Effector CD4-positive, alpha-beta T cell (primary cell): ENCODE measurements around the gene LCTL. TPM values are rescaled to one million over a fixed set of nuclear protein-coding genes. Genes with fewer than 3 reads are reported as not detected.
A peak's percentile ranks its signal among the peaks of the same experiment; 100 is the strongest.

Experiments used
- DNase-seq: peaks from one replicate; pipeline ENCODE4 v3.0.0-alpha.2; 2020
- total RNA-seq: gene quantifications from one replicate; lab custom pipeline; 2026; lab: John Stamatoyannopoulos, UW

LCTL gene, protein sequence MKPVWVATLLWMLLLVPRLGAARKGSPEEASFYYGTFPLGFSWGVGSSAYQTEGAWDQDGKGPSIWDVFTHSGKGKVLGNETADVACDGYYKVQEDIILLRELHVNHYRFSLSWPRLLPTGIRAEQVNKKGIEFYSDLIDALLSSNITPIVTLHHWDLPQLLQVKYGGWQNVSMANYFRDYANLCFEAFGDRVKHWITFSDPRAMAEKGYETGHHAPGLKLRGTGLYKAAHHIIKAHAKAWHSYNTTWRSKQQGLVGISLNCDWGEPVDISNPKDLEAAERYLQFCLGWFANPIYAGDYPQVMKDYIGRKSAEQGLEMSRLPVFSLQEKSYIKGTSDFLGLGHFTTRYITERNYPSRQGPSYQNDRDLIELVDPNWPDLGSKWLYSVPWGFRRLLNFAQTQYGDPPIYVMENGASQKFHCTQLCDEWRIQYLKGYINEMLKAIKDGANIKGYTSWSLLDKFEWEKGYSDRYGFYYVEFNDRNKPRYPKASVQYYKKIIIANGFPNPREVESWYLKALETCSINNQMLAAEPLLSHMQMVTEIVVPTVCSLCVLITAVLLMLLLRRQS
- total RNA-seq, result not detected

DNA sequence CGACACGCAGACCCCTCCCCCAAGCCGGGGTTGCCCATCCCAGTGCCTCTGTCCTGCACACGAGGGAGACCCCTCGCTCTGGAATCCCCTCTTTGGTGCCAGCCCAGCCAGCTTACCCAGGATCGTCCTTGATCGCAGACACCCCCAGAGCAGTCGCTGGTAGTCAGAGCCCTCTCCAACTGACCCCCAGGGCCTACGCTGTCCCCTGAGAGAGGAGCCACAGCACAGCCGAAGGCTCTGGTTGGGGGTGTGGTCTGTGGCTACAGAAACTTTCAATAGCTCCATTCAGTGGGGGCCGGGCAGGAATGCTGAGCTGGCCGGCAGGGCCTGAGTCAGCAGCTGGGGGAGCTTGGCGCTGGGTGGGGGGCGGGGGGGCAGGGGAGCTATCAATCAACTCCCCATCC lies at the start of gene LCTL:
TSS of gene LCTL (minus strand) at position 258 of the 404 bp plus-strand sequence. CDS start 633 bp downstream, outside the sequence.
- no peak for DNase-seq

DNA sequence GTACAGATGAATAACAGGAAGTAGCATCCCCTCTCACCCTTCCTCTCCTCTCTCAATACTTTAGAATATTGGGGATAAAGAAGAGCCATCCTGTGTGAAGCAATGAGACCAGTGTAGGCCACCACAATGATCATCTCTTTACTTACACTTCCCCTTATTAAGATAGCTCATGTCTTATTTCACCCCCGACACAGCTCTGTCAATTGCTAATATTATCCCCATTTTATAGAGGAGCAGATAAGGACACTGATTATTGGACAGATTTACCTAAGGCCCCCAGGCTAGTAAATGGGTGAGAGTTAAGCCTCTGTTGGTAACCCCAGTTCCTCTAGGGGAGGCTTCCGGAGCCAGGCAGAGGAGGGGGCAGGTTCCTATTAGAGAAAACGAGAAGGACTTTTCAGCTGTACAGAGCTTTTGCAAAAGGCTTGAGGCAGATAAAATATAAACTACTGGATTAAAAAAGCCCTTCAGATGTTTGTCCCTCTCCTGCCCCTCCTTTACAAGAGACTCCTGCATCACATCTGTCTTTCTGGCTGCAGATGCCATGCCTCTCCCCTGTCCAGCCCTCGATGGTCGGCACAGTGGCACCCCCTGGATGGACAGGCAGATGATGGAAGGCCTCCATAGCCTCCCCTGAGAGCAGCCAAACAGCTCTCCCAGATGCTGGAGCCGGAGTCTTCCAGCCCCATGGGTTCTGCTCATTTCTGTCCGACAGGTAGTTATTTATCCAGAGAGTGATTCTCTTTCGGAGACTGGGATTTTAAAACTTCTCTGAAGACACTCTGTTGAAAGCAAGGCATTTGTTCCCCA lies 49.4 kb upstream of the LCTL start:
- no peak for DNase-seq

DNA sequence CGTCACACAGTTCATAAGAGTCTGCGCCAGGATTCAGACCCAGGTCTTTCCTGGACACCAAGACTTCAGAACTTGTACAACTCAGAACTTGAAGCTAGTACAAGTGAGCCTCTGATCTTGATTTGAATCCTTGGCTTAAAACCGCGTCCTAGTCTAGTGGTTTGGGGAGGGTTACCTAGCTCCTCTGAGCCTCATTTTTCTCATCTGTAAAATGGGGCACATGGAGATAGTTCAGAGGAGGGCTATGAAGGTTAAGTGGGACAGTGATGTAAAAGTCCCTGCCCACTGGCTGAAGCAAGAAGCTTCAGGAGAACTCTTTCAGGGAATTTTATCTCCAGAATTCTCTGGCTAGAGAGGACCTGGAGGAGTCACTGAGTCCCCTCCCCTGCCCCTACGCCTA lies 48.7 kb upstream of the LCTL start:
- no peak for DNase-seq

DNA sequence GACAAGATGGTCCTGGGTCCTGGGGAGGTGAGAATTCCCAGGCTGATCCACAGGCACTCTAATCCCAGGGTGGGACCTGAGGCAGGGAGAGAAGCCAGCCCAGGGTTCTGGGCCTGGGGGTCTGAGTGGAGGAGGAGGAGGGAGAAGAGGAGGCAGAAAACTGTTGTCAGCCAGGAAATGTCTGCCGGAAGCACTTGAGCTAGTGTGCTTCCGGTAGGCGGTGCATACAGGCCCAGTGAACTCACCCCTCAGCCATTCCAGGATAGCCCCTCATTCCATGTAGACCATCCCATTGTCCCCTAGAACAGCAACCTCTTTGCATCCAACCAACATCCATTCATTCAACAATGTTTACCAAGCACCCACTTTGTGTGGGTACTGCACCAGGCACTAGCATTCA lies 47.9 kb upstream of the LCTL start:
- DNase-seq, result no peak

DNA sequence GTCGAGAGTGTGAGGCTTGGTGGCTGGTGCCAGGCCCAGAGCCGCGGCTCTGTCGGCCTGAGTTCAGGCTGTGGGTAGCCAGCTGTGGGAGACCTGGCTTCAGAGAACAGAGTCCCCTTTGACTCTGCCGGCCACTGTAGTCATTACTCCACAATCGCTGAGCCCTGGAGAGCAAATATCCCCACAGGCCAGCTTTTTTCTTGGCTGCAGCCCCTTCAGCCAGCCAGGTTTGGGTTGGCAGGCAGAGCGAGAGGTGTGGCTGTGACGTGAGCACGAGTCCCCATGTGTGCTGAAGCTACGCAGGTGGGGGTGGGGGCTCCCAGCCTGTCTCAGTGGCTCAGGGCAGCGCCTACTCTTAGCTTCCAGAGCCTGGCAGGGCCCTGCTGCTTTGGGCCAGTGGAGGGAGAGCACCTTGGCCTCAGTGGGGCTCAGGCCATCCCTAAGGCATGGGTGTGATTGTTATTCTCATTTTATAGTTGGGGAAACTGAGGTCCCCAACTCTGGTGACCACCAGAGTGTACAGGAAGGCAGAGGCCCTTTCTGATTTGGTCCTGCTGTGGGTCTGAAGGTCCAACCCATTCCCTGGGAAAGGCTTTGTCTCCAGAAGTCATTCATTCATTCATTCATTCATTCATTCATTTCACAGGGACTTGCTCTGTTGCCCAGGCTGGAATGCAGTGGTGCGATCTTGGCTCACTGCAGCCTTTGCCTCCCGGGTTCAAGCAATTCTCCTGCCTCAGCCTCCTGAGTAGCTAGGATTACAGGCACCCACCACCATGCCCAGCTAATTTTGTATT lies 45.7 kb upstream of the LCTL start:
- DNase-seq, result no peak

DNA sequence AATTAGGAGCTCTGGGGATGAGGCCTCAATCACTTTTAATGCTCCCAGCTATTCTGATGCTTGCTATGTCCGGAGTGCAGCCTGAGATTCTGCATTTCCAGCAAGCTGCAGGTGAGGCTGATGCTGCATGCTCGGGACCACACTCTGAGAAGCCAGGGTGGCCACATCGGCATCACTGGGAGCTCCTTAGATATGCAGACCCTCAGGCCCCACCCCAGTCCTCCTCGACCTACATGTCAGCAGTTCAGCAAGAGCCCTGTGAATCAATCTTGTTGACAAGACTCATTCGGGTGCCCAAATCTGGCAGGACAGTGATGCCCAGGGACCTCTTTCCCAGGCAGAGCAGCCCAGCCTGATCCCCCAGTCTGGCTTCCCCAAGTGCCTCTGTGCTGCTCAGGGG lies 44.1 kb upstream of the LCTL start:
- DNase-seq, result no peak

DNA sequence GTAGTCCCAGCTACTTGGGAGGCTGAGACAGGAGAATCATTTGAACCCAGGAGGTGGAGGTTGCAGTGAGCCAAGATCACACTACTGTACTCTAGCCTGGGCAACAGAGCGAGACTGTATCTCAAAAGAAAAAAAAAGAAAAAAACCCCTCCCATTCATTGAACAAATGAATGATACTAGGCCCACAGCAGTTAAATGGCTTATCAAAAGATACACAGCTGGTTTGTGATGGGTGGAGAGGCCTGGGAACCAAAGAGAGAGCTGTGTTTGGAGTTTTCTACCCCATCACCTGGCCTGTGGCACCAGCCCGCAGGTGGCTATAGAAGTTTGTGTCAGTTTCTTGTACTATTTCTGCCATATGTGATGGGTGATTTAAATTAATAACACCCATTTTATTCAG lies 43.1 kb upstream of the LCTL start:
- no peak for DNase-seq

DNA sequence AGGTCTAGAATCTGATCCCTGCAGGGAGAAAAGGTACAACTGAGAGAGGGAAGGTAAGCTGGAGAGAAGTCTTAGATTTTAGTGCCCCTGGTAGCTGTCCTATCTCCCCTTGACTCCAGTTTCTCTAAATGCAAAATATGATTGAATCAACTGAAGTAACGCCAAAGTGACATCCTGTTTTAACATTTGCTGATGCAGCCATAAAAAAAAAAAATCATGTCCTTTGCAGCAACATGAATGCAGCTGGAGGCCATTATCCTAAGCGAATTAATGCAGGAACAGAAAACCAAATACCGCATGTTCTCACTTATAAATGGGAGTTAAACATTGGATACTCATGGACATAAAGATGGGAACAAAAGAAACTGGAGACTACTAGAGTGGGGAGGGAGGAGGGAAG lies 42.4 kb upstream of the LCTL start:
- DNase-seq, result no peak

DNA sequence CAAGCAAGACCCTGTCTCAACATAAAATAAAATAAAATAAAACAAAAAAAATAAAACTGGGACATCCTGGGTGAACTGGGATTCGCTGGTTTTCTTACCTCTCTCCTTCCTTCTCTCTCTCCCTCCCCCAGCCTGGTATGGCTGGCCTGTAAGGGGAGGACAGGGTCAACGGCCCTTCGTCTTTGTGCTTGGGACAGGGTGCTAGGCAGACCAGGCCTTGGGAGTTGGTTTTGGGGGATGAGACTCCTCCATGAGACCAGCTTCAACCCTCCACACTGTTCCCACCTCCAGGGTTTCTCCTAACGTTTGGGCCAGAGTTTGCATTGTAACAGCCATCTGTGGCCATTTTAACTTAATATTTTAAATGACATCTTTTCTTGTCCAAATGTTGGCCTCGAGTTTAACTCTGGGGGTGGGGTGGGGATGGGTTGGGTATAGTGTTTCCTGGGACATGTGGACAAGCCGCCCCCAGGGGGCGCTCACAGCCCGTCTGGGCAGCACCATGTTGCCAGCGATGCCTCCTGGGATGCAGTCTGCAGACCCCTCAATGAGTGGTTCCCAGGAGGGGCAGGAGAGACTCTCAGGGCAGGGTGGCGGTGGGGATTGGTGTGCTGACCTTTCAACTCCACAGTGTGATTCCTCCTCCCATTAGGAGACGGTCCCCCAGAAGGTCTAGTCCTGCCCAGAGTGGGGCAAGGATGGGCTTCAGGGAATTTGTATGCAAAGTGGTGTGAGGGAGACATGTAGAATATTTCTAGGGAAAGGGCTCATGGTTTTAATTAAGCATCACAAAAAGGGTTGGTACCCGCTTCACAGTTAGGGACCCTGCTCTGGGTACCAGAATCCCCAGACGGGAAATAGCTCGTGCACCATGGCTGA lies 37.7 kb upstream of the LCTL start:
- peak; percentile 59 for DNase-seq

DNA sequence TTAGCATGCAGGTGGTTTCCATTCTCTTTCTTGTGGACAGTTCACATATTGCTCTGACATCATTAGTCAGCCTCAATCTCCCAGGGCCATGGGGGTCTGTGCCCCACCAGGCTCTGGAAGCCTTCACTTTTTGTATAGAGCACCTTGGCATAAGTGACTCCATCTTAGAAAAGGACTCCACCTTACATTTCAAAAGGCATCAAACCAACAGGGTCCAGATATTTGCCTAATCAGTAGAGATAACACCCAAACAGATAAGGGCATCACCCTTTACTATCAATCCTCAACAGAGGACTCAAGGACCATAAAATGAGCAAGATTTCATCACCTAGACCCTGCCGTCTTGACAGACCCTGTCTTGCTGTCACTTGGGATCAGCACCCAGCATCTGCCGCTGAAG lies 35.7 kb upstream of the LCTL start:
- no peak for DNase-seq

DNA sequence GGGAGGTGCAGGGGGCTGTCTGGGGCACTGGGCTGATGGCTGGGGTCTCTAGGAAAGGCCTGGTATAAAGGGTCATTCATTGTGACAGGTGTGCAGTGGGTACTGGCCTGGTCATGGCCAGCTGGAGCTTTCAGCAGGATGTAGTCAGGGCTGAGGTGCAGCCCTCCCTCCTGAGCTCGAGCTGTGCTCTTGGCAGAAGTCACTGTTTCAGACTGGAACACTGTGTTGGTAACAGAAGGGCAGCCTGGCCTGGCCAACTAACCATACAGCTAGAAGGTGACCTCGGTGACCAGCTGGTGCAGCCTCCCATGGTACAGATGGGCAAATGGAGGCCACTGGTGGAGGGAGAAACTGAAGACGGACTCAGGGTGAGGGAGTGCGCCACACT lies 34.4 kb upstream of the LCTL start:
- DNase-seq, result no peak

DNA sequence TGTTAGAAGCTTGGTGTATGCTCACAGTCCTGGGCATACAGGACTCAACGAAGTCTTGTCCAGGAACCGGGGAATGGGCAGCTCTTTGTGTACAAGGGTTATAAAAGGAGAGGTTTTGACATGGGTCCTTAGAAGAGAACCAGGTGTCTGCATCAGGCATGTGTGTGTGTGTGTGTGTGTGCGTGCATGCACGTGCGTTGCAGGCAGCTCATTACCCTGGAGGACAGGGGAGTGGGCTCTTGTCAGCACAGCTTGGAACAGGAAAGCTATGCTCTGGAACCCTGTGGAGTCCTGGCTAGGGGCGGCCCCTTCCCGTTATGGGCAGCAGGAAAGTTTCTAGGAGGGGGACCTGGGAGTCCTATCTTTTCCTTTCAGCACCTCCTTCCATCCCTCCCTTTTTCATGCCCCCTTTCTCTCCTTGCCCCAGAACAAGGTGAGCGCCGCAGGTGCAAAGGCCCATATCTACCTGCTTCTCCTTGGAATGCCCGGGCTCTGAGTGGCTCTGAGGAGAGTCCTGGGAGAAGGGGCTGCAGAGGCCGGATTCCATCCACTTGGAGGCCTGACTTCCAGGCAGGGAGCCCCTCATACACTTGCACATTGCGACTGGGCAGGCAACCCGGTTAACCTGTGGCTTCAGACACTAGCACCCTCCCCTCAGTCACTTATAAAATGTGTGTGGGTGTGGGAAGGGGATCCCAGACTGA lies 33.9 kb upstream of the LCTL start:
- no peak for DNase-seq

DNA sequence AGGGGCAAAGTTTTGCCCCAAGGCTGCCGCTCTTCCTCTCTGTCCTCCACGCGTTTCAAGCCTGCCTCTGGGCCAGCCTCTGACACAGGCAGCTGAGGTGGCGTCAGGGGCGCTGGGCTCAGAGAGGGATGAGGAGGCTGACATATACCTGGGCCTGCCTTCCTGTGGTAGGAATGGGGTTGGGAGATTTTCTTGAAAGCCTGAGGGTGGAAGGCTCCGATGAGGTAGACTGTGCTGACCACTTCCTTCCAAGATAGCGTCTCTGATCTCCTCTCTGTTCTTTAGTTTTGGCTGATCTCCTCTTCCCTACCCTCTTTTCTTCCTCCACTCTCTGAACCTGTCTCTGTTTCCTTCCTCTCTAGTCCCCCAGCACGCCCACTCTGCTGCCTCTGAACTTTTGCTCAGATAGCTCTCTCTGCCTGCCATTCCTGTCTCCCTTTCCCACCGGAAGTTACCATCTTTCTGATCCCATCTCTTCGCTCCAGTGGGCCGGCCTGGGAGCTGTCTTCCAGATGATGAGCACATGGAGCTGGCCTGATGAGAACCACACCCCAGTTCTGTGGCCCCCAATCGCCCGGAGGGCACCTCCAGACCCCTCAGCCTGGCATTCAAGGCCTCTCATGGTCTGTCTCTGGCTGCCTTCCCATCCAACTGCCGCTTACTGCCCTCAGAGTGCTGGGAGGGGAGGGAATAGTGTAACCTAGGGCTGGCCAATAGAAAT lies 32.5 kb upstream of the LCTL start:
- no peak for DNase-seq

DNA sequence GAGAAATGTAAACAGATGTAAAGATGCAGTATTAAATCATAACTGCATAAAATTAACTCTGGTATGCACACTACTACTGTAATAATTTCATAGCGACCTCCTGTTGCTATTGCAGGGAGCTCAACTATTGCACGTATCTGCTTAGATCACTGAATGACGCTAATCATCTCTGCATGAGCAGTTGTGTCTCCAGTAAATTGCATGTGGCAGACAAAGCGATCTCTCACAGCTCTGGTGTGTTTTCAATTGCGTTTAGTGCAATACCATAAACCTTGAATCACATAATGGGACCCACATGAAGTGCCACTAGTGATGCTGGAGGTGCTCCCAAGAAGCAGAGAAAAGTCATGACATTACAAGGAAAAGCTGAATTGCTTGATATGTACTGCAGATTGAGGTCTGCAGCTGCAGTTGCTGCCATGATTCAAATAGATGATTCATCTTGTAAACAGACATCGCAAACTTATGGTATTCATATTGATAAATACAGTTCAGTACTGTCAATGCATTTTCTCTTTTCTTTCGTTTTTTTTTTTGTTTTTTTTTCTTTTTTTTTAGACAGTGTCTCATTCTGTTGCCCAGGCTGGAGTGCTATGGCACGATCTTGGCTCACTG lies 30.2 kb upstream of the LCTL start:
- DNase-seq, result no peak

DNA sequence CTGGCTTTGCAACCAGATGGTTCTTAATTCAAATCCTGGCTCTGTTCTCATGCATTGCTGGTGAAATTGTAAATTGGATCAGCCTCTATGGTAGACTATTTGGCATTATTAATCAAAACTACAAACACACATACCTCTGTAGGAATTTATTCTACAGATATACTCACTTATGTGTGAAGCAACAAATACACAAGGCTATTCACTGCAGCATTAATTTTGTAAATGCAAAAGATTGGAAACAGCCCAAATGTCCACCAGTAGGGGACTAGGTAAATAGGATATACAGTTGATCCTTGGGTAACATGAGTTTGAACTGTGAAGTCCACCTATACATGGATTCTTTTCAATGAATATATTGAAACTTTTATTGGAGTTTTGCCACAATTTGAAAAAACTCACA lies 29.5 kb upstream of the LCTL start:
- no peak for DNase-seq

DNA sequence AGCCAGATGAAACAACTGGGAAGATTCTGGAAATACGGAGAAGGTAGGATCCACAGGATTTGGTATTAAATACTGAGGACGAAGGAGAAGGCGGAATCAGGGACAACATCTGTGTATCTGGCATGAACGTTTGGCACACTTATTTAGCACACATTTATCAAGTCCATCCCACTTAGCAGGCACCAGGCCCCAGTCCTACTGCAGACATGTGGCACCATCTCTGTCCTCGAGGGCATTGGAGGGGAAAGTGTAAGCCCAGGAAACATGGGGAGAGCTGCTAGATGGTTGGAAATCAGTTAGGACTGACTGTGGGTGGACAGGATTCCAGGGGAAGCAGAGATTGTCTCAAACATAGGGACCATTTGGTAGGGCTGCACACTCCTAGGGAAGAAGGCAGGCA lies 29.0 kb upstream of the LCTL start:
- DNase-seq, result no peak

DNA sequence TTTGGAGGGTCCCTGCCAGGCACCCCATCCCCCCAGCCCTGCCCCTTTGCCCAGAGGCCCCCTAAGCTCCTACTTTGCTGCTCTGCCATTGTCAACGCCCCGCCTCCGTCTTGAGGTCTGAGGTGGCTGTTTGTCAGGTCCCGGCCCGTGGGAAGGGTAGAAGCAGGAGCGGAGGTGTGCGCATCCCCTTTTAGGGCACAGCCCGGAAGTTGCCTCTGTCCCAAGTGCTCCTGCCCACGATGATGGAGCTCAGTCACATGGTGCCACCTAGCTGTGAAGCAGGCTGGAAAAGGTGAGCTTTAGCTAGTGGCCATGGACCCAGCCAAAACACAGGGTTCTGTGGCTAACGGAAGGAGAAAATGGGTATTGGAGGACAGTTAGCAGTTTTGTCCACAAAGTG lies 28.5 kb upstream of the LCTL start:
- no peak for DNase-seq

DNA sequence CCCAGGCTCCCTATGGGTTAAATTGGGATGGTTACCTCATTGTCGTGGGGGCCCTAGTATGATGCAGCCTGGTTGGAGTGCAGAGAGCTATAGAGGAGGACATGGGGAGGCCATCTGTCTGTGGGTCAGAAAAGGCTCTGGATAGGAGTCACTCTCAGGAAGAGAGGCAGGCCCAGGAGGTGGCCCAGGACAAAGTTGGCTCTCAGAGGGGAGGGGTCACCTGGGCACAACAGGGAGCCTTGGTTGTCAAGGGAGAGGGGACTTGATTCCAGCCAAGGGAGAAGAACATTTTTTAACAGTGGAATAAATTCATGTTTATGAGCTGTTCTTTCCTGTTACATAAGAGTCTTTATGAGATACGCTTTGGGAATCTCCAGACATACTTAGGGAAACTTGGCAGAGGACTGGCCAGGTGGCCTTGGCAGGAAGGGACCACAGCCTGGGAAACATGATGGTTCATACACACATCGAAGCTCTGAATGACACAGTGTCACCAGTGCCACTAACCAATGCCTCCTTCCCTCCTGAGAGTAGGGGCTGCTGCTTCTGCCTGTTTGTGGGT lies 27.5 kb upstream of the LCTL start:
- DNase-seq, result no peak

DNA sequence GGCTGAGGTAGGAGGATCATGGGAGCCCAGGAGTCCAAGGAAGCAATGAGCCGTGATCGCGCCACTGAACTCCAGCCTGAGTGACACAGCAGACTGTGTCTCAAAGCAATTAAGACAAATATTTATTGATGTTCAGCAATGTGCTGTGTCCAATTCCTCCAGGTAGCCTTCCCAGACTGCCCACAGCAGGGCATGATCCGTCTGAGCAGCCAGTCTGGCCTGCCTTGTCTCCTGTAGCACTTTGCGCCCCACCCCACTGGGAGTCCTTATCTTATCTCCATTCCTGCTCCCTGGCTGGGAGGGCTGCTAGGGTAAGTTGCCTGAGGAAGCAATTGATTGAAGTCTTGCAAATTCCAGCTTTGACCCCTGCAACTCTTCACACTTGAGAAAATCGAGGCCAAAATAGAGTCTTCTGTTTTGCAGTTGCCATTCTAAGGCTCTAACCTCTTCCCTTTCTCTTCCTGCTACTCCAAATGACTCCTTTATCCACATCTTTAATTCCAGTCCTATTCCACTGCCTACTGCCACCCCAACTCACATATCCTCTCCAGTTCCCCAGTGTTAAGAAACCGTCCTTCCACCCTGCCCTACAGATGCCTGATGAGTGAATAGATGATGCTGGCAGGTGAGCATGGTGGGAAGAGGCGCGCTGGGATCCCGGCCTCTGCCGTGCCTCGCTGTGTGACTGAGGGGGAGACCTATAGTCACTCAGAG lies 26.9 kb upstream of the LCTL start:
- no peak for DNase-seq
